Measurements from ENCODE around the gene MCAT.

Gene MCAT

DNA sequence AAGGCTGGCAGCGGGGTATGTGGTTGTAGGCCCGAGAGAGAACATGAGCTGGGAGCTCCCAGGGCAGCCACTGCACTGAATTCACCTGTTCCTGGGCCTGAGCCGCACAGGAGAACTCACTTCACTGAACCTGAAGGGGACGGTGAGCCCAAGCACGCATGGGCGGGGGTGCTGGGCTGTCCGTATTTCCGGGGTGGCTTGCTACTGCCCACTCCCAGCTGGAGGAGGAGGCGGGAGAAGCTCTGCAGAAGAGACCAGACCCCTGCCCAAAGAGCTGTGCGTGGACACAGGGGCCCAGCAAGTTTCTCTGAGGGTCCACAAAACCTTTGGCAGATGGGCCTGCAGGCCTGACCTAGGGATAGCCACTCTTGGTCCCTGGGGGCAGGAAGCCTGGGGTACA, 38.9 kb upstream of the MCAT start:
- Histone ChIP-seq H3K4me3 (ENCODE audit: insufficient read depth, low read depth, low read length, poor library complexity, severe bottlenecking) (no peak overlapping the region), H3K9me3 (ENCODE audit: control insufficient read depth, low read length) (no peaks in the 10 kb centered on the region), H3K27ac (ENCODE audit: insufficient read depth, low read length, poor library complexity, severe bottlenecking) (no peak overlapping the region), H3K36me3 (ENCODE audit: control insufficient read depth, insufficient read depth, low read length) (peaks cover 14% of the 10 kb centered on the region), H3K4me1 (ENCODE audit: control insufficient read depth, insufficient read depth, low read length, poor library complexity, severe bottlenecking) (peaks cover 8% of the 10 kb centered on the region), H3K27me3 (replicated peaks; ENCODE audit: control insufficient read depth, insufficient read depth, low read length, poor library complexity, severe bottlenecking) (no peaks in the 10 kb centered on the region)
- DNase-seq = no peak

DNA sequence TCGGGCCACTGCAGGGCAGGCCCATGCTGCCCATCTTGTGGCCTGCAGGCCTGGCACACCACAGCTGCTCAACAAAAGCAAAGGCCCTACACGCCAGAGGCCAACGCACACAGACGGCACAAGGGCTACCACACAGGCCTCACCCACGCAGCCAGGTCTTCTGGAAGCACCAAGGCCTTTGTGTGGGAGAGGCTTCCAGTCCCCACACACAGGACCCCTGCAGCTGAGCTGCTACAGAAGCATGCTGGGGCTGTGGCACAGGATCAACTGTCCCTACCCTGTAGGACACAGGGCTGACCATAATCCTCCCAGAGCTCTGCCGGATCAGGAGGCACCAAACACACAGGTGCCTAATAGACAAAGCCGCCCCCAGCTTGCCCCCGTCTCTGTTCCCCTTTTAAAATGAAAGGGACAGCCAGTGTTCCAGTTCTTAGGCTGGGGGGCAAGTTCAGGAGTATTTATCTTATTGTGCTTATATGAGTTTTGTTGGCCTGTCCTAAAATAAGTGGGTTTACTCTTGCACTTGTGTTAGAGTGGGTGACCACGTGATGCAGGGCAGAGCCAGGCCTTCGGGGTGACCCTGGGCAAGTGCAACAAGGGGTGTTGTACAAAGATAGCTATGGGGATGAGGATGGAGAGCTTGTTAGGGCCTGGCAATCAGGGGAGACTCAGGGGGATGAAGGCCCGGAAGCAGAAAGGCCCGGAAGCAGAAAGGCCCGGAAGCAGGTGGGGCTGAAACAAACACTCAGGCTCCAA, 38.3 kb upstream of the MCAT start:
- Histone ChIP-seq H3K36me3 (ENCODE audit: control insufficient read depth, insufficient read depth, low read length) (peaks cover 14% of the 10 kb centered on the region), H3K27me3 (replicated peaks; ENCODE audit: control insufficient read depth, insufficient read depth, low read length, poor library complexity, severe bottlenecking) (no peaks in the 10 kb centered on the region), H3K4me1 (ENCODE audit: control insufficient read depth, insufficient read depth, low read length, poor library complexity, severe bottlenecking) (peaks cover 8% of the 10 kb centered on the region), H3K9me3 (ENCODE audit: control insufficient read depth, low read length) (no peaks in the 10 kb centered on the region), H3K4me3 (ENCODE audit: insufficient read depth, low read depth, low read length, poor library complexity, severe bottlenecking) (no peak overlapping the region), H3K27ac (ENCODE audit: insufficient read depth, low read length, poor library complexity, severe bottlenecking) (no peak overlapping the region)
- DNase-seq = no peak

DNA sequence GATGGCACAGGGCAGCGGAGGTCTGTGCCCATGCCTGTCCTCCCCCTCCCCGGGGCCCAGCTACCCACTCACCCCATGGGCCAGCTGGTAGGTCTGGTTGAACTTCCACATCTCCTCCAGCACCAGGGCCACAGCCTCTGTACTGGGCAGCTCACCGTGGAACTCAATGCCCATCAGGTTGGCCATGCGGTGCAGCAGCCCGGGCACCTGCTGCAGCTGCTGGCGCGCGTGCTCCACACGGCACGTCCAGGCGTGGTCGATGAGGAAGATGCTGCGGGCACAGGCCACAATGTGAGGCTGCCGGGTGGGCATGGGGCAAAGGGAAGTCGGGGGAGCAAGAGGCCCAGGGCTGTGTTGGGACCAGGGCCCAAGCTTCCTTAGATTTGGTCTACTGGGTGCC, 37.5 kb upstream of the MCAT start:
- no peak overlapping the region for H3K4me3 ChIP-seq (ENCODE audit: insufficient read depth, low read depth, low read length, poor library complexity, severe bottlenecking)
- no peak overlapping the region for H3K27ac ChIP-seq (ENCODE audit: insufficient read depth, low read length, poor library complexity, severe bottlenecking)
- DNase-seq = no peak
- H3K36me3 ChIP-seq (ENCODE audit: control insufficient read depth, insufficient read depth, low read length) = peaks cover 18% of the 10 kb centered on the region
- H3K9me3 ChIP-seq (ENCODE audit: control insufficient read depth, low read length) = no peaks in the 10 kb centered on the region
- peaks cover under 1% of the 10 kb centered on the region for H3K4me1 ChIP-seq (ENCODE audit: control insufficient read depth, insufficient read depth, low read length, poor library complexity, severe bottlenecking)
- H3K27me3 ChIP-seq (replicated peaks; ENCODE audit: control insufficient read depth, insufficient read depth, low read length, poor library complexity, severe bottlenecking) = no peaks in the 10 kb centered on the region

DNA sequence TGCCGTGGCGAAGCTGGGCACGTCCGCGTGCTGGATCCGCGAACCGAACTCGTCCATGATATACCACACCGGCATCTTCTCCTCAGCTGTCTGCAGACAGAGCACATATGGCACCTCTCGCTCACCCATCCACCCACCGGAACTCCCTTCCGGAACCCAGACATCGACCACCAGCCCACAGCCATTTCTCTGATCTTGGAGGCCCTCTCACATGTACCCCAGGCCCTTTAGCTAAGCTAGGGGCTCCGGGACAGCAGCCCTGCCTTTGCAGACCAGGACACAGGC, 36.7 kb upstream of the MCAT start:
- no peaks in the 10 kb centered on the region for H3K4me1 ChIP-seq (ENCODE audit: control insufficient read depth, insufficient read depth, low read length, poor library complexity, severe bottlenecking)
- no peak overlapping the region for H3K27ac ChIP-seq (ENCODE audit: insufficient read depth, low read length, poor library complexity, severe bottlenecking)
- no peak for DNase-seq
- no peaks in the 10 kb centered on the region for H3K27me3 ChIP-seq (replicated peaks; ENCODE audit: control insufficient read depth, insufficient read depth, low read length, poor library complexity, severe bottlenecking)
- no peaks in the 10 kb centered on the region for H3K9me3 ChIP-seq (ENCODE audit: control insufficient read depth, low read length)
- no peak overlapping the region for H3K4me3 ChIP-seq (ENCODE audit: insufficient read depth, low read depth, low read length, poor library complexity, severe bottlenecking)
- H3K36me3 ChIP-seq (ENCODE audit: control insufficient read depth, insufficient read depth, low read length) = peaks cover 24% of the 10 kb centered on the region

DNA sequence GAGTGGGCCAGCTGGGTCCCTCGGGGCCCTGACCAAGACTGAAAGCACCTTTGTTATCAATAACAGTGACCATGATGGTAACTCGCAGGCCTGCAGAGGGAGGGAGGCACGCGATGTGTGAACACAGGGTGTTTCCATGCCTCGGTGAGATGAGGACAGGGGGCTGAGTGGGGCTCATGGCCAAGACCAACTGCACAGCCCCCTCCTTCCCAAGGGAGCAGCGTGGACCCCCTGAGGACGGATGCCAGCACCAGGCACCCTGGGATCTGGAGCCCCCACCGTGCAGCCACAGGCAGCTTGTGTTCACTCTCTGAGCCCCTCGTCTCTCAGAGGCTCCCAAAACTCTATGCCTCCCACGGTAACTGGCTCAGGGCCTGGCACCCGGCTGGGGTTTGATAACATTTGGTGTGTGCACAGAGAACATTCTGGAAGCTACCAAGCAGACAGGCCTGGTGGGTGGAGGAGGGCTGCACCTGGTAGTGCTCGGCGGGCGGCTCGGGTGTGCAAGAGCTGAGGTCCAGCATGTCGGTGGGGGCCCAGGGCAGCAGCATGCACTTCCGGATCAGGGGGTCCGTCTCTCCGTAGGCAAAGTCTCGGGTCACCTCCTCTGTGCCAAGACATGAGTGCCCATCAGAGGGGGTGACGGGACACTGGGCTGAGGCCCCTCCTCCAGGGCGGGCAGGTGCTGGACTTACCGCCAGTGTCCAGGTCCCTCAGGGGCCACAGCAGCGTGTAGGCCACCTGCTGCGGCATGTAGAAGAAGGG, 36.1 kb upstream of the MCAT start:
- Histone ChIP-seq H3K9me3 (ENCODE audit: control insufficient read depth, low read length) (no peaks in the 10 kb centered on the region), H3K4me3 (ENCODE audit: insufficient read depth, low read depth, low read length, poor library complexity, severe bottlenecking) (no peak overlapping the region), H3K4me1 (ENCODE audit: control insufficient read depth, insufficient read depth, low read length, poor library complexity, severe bottlenecking) (no peaks in the 10 kb centered on the region), H3K27me3 (replicated peaks; ENCODE audit: control insufficient read depth, insufficient read depth, low read length, poor library complexity, severe bottlenecking) (no peaks in the 10 kb centered on the region), H3K36me3 (ENCODE audit: control insufficient read depth, insufficient read depth, low read length) (peaks cover 25% of the 10 kb centered on the region), H3K27ac (ENCODE audit: insufficient read depth, low read length, poor library complexity, severe bottlenecking) (no peak overlapping the region)
- no peak for DNase-seq

DNA sequence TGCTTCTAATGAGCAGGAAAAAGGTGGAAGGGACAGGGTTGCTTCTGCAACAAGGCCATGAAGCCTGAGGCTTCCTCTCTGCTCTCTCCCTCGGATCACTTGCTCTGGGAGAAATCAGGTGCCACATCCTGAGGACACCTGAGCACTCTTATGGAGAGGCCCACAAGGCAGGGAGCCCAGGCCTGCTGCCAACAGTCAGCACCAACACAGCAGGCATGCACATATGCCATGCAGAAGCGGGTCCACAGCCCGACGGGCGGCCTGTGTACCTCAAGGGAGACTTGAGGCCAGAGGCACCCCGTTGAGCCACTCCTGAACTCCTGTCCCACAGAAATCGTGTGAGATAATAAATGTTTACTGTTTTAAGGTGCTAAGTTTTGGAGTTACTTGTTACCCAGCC, 34.3 kb upstream of the MCAT start:
- H3K36me3 ChIP-seq (ENCODE audit: control insufficient read depth, insufficient read depth, low read length) = peaks cover 35% of the 10 kb centered on the region
- no peaks in the 10 kb centered on the region for H3K9me3 ChIP-seq (ENCODE audit: control insufficient read depth, low read length)
- no peaks in the 10 kb centered on the region for H3K4me1 ChIP-seq (ENCODE audit: control insufficient read depth, insufficient read depth, low read length, poor library complexity, severe bottlenecking)
- no peak overlapping the region for H3K27ac ChIP-seq (ENCODE audit: insufficient read depth, low read length, poor library complexity, severe bottlenecking)
- H3K4me3 ChIP-seq (ENCODE audit: insufficient read depth, low read depth, low read length, poor library complexity, severe bottlenecking) = no peak overlapping the region
- no peaks in the 10 kb centered on the region for H3K27me3 ChIP-seq (replicated peaks; ENCODE audit: control insufficient read depth, insufficient read depth, low read length, poor library complexity, severe bottlenecking)
- DNase-seq = no peak

DNA sequence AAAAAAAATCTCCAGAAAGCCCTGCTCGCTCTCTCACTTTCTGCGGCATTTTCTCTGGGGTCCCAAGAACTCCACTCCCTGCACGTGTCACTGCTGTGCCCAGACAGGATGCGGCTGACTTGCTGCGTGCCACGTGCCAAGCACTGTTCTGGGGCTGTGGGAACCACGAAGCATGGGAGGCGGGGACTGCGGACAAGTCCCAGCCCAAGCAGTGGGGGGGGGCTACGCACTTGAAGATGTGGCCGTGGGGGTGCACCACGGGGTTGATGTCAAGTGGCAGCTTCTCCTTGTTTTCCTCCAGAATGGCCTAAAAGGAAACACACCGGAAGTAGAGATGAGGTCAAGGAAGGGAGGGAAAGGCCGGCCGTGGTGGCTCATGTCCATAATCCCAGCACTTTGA, 32.9 kb upstream of the MCAT start:
- no peak overlapping the region for H3K4me3 ChIP-seq (ENCODE audit: insufficient read depth, low read depth, low read length, poor library complexity, severe bottlenecking)
- H3K9me3 ChIP-seq (ENCODE audit: control insufficient read depth, low read length) = no peaks in the 10 kb centered on the region
- no peak overlapping the region for H3K27ac ChIP-seq (ENCODE audit: insufficient read depth, low read length, poor library complexity, severe bottlenecking)
- DNase-seq = no peak
- H3K4me1 ChIP-seq (ENCODE audit: control insufficient read depth, insufficient read depth, low read length, poor library complexity, severe bottlenecking) = no peaks in the 10 kb centered on the region
- no peaks in the 10 kb centered on the region for H3K27me3 ChIP-seq (replicated peaks; ENCODE audit: control insufficient read depth, insufficient read depth, low read length, poor library complexity, severe bottlenecking)
- H3K36me3 ChIP-seq (ENCODE audit: control insufficient read depth, insufficient read depth, low read length) = peaks cover 44% of the 10 kb centered on the region

DNA sequence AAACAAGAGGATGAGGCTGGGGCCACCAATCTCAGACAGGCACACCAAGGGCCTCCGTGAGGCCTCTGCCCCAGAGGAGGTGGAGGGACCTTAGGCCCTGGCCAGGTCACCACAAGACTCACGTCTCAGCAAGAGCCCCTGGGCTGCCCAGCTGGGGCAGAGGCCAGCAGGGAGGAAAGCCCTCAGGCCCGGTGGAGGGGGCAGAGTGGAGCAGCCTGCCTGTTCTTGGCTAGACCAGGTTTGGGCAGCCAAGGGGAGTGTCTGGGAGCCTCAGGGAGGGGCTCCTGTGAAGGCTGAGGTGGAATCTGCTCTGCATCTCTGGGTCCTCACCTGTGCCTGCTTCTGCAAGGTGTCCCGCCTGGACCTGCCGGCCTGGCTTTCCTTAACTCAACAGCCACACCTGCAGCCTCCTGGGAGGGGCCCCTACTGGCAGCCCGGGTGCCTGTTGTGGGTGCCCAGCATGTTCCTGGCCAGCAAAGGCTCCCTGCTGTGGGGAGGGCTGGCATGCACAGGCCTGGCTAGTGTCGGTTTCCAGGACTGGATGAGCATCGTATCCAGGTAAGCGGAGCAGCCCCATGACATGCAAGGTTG, 31.8 kb upstream of the MCAT start:
- Histone ChIP-seq H3K36me3 (ENCODE audit: control insufficient read depth, insufficient read depth, low read length) (peaks cover 41% of the 10 kb centered on the region), H3K4me1 (ENCODE audit: control insufficient read depth, insufficient read depth, low read length, poor library complexity, severe bottlenecking) (no peaks in the 10 kb centered on the region), H3K27me3 (replicated peaks; ENCODE audit: control insufficient read depth, insufficient read depth, low read length, poor library complexity, severe bottlenecking) (no peaks in the 10 kb centered on the region), H3K9me3 (ENCODE audit: control insufficient read depth, low read length) (no peaks in the 10 kb centered on the region), H3K27ac (ENCODE audit: insufficient read depth, low read length, poor library complexity, severe bottlenecking) (no peak overlapping the region), H3K4me3 (ENCODE audit: insufficient read depth, low read depth, low read length, poor library complexity, severe bottlenecking) (no peak overlapping the region)
- no peak for DNase-seq

DNA sequence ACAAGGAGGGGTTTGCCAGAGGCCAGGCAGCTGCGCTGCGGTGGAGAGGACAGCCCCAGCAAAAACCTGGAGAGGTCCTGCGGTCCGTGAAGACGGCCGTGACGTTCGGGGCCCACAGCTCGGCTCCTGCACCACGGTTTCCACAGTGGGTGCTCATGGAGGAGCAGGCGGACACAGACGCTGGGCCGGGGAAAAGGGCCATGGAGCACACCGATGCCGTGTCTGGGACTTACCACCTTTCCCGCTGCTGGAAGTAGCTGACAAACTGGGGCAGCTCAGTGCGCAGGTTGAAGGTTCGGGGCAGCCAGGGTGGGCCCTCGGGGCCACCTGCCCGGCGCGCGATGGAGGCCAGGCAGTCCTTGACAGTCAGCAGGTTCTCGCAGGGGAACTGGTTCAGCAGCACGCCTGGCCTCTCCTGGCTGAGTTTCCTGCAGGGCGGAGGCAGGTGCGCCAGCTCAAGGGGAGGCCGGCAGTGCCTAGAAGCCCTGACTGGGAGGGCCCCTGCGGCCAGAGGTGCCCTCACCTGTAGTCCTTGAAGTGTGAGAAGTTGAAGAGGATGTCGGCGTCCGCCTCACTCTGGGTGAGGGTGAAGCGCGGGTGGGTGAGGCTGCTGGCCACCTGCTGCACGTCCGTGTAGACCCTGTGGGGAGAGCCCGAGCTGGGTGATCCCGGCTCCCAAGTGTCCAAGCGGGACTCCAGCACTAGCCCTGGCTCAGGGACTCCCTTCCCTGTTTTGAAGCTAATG, 30.9 kb upstream of the MCAT start:
- H3K27me3 ChIP-seq (replicated peaks; ENCODE audit: control insufficient read depth, insufficient read depth, low read length, poor library complexity, severe bottlenecking) = no peaks in the 10 kb centered on the region
- no peak for DNase-seq
- no peak overlapping the region for H3K27ac ChIP-seq (ENCODE audit: insufficient read depth, low read length, poor library complexity, severe bottlenecking)
- H3K9me3 ChIP-seq (ENCODE audit: control insufficient read depth, low read length) = no peaks in the 10 kb centered on the region
- no peaks in the 10 kb centered on the region for H3K4me1 ChIP-seq (ENCODE audit: control insufficient read depth, insufficient read depth, low read length, poor library complexity, severe bottlenecking)
- H3K36me3 ChIP-seq (ENCODE audit: control insufficient read depth, insufficient read depth, low read length) = peaks cover 32% of the 10 kb centered on the region
- no peak overlapping the region for H3K4me3 ChIP-seq (ENCODE audit: insufficient read depth, low read depth, low read length, poor library complexity, severe bottlenecking)

DNA sequence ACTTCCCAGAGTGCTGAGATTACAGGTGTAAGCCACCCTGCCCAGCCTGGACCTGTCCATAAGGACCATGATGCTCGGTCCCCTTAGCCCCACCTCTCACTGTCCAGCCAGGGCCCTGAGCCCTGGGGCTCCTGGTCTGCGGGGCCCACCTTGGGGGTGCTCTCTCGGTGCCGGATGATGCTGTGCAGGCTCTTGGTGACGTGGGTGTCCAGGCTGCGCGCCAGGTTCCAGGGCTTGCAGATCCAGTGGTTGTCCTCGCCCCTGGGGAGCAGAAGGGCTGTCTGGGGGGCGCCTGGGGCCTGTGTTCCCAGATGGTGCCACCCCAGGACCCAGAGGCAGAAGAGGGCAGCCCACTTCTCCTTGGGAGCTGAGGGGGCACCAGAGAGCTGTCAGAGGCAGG, 30.4 kb upstream of the MCAT start:
- Histone ChIP-seq H3K36me3 (ENCODE audit: control insufficient read depth, insufficient read depth, low read length) (peaks cover 29% of the 10 kb centered on the region), H3K4me3 (ENCODE audit: insufficient read depth, low read depth, low read length, poor library complexity, severe bottlenecking) (no peak overlapping the region)
- no peak for DNase-seq

More for the DNA sequence above, 30.4 kb upstream of the MCAT start:
- Histone ChIP-seq H3K9me3 (ENCODE audit: control insufficient read depth, low read length) (no peaks in the 10 kb centered on the region), H3K27ac (ENCODE audit: insufficient read depth, low read length, poor library complexity, severe bottlenecking) (no peak overlapping the region), H3K27me3 (replicated peaks; ENCODE audit: control insufficient read depth, insufficient read depth, low read length, poor library complexity, severe bottlenecking) (no peaks in the 10 kb centered on the region), H3K4me1 (ENCODE audit: control insufficient read depth, insufficient read depth, low read length, poor library complexity, severe bottlenecking) (no peaks in the 10 kb centered on the region)
